Activated CD4-positive, alpha-beta T cell treated with anti-CD3 and anti-CD28 coated beads, Interleukin-2, amount 50 U/mL, for 48 hours (primary cell): ENCODE results near the gene WDR91.
"Not testable (repeated sequence)": the region's sequence is repeated elsewhere in the genome, so short reads cannot be mapped to it uniquely, and the experiment has no call there.

Source experiments
- DNase-seq, 2 experiments: peaks; one replicate each; pipeline ENCODE4 v3.0.0-alpha.2; 2020

The WDR91 gene

DNA sequence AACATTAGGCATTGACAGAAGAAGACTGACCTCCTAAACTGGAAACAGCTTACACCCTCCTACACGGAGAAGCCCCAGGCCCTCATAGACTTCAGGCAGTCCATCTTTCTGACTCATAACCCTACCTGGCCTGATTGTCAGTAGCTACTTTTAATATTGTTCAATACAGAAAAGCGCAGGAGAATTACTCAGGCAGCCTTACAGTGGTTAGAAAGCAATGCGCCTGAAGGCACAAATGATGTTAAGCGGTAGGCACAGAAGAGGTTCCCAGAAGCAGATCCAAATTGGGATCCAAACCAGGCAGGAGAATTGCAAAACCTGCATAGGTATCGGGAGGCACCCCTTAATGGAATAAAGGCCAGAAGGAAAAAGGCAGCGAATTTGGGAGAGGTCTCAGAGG, 35.4 kb downstream of the WDR91 start:
- no peak for DNase-seq

- DNase-seq = no peak
Measured at GRCh38 chr7:135174941-135175340, 36.4 kb downstream of the WDR91 start.

- DNase-seq = not testable (repeated sequence)
Measured at GRCh38 chr7:135173916-135174315, 37.4 kb downstream of the WDR91 start.

- DNase-seq = peak in 1 of 2 experiments; percentile 34
Measured at GRCh38 chr7:135171581-135172291, 39.6 kb downstream of the WDR91 start.

DNA sequence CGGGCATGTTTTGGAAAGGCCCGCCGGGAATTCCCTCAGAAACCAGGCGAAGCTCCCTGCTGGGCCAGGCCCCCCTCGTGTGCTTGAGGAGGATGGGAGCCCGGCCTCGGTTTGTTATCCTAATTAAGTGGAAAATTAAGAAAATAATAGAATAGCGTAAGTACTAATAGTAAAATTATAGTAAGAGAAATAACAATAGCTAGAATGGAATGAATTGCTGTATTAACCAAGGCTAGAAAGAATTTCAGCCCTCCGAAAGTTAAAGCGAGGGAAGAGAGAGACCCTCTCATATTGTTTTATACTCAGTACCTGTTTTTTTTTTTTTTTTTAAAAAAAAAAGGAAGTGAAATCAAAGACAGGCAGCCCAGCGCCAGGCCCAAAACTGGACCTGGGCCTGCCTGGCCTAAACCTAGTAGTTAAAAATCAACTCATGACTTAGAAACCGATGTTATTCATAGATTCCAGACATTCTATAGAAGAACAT, 40.3 kb downstream of the WDR91 start:
- not testable (repeated sequence) for DNase-seq

- peak; percentile 93 to 95 for DNase-seq
Measured at GRCh38 chr7:135170274-135170997, 40.9 kb downstream of the WDR91 start, which contains the start of gene CYREN. CYREN (minus strand) TSS chr7:135170707; CDS start chr7:135168922, 1,785 bp downstream.

- DNase-seq = no peak
Measured at GRCh38 chr7:135169964-135170273, 41.4 kb downstream of the WDR91 start.

DNA sequence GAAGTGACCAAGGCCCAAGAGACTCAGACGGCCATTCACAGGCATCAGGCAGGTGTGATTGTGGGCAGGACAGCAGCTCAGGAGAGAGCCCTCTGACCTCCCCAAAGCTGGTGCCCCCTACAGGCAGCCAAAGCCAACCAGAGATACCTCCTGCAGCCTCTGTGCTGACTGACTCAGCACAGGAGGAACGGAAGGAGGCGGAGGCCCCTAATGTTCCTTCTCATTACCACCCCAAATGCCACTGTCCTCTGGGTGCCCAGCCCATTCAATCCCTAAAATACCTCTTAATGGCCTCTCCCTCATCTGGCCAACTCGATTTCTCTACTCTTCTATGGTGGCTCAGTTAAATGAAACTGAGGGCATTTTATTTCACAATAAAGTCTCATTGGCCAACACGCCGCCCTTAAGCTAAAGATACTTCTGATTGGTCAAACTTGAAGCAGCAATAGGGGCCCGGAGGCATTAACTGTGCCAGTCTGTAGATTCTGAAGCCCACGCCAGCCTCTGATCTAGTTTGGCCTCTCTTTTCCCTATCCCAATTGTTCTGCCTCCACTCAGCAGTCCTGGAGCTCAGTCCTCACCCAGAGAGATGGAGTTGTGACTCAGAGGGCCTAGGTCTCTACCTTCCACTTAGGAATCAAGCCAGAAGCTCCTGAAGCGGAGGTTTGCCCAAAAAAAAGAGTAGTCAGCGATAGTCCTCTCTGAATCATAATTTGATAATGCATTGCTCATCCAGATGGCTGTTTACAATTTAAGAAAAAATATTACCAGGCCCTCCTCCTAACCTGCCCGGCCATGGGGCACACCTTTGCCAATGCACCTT, 42.0 kb downstream of the WDR91 start:
- peak; percentile 70 to 81 for DNase-seq

DNA sequence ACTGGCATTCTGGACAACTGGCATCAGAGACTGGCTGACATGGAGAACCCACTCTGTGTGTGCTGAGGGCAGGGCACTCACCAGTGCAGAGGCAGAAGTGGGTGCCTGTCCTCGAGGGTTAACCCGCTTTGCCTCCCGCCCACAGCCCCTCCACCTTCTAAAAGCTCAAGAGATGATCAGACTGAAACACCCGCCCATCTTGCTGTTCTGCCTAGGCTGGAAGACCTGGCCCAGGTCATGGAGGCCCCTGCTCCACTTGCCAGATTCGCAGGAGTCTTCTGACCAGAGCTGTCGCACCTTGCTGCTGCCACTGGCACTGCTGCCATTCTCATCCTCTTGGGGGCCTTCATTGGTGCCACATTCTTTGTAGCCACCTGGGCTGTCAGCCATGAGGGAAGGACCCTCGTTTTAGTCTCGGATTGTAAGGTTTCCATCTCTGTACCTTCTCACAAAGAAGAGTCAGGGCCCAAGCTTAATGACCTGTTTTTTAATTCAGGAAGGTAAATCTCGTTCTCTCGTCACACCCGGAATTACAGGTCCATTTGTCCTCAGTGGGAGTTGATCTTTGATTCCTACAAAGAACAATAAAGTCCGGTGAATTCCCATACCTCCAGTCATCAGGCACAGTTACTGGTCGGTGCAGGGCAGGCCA, 42.7 kb downstream of the WDR91 start:
- no peak for DNase-seq

DNA sequence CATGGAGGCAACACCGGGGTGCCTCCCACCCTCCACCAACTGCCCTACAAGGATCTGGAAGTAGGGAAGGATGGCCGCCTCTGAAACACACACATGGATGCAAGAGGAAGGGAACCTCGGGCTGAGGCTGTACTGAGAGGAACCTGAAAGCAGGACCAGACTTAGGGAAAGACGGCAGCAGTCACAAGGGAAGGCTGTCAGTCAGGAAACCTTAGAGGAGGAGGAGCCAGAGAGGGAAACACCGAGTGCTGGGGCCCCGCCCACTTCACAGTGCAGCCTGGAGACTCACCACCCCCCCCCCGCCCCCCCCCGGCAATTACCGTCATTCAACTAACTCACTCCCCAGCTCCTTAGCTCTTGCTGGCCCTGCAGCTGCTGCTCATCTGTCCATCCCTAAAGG, 43.3 kb downstream of the WDR91 start:
- DNase-seq = peak in 1 of 2 experiments; percentile 32

- DNase-seq = no peak
Measured at GRCh38 chr7:135167365-135167917, 43.9 kb downstream of the WDR91 start.

GRCh38 chr7:135166338-135166990, 44.9 kb downstream of the WDR91 start:
- DNase-seq = no peak

DNA sequence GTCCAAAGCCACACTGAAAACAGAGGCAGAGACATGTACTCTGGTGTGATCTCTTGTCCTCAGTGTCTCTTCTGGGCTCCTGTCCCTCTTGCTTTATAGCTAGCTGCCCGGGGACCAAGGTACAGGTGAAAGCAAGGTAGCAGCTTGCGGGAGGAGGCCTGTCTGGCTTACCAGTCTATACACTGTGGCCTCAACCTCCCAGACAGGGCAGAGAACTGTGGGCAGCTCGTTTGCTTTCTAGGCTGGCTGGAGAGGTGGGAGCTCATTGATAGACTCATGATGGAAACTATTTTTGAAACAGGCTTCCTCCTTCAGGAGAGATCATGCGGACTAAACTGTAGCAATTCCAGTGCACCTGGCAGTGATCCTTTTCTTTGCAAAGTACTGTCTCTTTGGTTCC, 45.5 kb downstream of the WDR91 start:
- DNase-seq = no peak

- no peak for DNase-seq
Measured at GRCh38 chr7:135164357-135165061, 46.8 kb downstream of the WDR91 start.

DNA sequence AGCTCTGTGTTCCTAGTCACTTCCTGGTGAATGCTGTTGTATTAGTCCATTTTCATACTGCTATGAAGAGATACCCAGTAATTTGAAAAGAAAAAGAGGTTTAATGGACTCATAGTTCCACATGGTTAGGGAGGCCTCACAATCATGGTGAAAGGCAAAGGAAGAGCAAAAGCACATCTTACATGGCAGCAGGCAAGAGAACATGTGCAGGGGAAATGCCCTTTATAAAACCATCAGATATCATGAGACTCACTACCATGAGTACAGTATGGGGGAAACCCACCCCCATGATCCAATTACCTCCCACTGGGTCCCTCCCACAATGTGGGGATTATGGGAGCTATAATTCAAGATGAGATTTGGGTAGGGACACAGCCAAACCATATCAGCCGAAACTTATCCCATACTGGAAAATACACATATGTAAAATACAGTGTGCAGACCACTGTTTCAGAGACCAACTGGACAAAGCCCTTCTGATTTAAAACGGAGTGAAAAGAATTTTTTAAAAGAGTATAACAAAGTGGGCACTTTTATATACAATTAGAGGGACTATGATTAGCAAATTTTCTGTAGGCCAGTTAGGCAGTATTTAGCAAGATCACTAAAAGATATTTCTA, 48.8 kb downstream of the WDR91 start:
- no peak for DNase-seq

- no peak for DNase-seq
Measured at GRCh38 chr7:135161669-135162068, 49.7 kb downstream of the WDR91 start.

GRCh38 chr7:135160858-135161653, 50.3 kb downstream of the WDR91 start:
- DNase-seq = no peak

DNA sequence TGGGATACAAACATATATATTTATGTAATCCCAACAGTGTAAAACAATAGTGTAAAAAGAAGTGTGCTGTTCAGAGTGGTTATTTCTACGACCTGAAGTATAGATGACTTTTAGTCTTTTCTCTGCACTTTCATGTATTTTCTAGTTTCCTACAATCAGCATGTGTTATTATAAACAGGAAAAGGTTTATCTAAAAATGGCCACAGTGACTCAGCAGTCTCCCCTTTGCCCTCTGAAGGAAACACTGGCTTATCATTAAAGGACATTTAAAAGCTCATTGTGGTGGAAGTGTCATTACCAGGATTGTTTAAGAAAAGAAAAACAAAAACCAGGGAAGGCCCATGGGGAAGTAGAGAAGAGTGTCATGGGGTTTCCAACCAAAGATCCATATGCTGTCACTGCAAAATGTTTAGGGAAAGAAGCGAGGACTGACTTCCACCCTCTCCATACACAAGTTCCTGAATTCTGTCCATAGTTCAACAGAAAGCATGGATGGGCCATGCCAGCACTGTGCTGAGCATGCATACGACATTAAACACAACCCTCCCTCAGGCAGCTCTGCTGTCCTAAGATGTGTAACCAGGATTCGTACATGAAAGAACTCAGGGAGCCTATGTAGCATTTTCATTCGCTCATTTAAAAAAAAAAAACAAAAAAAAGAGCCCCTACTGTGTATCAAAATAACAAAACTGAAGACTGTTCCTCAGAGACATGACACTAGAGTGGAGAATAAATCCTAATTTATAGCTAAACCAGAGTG, 51.0 kb downstream of the WDR91 start:
- DNase-seq = no peak
